ENCODE results near the gene DHX9.
A peak's percentile ranks its signal among the peaks of the same experiment; 100 is the strongest.

DHX9 gene

DNA sequence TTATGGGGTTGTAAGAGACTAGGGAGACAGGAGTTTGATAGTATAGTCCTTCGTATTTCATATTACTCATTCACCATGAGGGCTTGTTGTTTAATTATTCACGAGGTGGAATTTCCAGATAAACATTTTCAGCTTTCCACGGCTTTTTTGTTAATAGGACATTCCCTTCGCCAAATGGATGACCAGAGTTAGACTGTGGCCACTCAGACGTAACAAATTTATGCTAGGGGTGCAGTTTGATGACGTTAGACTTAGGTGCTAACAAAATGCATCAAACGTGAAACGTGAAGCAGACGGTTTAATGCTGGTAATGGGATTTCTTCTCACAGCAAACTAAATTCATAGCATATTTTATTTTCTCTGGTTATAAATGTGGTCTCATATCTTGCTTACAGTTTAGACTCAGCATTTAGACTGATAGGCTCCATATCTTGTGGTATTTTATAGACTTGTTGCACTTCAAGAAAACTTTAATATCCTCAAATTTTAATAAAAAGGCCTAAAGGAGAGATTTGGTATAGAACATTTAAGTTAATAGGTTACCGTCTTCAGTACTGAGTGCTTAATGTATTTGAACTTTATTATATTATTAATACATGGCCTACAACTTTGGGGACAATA, 2.3 kb downstream of the DHX9 start:
- peak; percentile 52 for DNase-seq (ENCODE audit: low read depth)

DNA sequence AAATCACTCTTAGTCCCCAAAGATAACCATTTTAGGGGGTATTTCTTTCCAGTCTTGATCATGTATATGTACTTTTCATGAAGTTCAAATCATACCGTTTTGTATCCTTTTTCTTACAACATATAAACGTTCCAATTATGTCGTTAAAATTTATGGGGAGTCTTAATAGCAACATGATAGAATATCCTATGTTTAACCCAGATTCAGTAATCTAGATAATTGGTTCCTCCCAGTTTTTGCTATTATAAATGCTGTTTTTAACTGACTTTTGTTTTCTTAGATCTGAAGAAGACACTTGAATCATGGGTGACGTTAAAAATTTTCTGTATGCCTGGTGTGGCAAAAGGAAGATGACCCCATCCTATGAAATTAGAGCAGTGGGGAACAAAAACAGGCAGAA, 3.1 kb downstream of the DHX9 start:
- no peak for DNase-seq (ENCODE audit: low read depth)

DNA sequence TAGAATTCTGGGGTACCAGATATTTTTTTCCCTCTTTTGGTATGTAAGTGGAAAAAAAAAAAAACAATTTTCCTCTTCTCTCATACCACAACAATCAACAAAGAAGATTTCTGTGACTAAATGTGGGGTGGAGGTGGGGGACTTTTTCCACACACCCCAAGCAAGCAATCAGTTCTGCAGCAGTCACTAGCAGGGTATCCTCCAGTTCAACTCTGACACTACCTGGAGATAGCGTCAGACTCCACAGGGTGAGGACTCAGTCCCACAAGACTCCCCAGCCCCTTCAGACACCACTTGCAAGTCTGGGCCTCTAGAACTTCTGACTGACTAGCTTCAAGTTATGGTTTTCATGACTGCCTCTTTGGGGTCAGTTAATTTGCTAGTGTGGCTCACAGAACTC, 6.2 kb downstream of the DHX9 start:
- no peak for DNase-seq (ENCODE audit: low read depth)

DNA sequence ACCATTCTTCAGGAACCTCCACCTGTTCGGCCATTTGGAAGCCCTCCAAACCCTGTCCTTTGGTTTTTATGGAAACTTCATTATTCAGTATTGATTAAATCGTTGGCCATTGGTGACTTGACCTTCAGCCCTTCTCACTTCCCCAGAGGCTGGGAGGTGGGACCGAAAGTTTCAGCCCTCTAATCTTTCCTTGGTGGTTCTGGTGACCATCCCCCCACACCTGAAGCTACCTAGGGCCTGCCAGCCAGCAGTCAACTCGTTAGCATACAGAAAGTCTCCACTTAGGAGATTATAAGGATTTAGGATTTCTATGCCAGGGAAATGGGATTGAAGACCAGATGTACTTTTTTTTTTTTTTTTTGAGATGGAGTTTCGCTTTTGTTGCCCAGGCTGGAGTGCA, 6.7 kb downstream of the DHX9 start:
- no peak for DNase-seq (ENCODE audit: low read depth)

- no peak for DNase-seq (ENCODE audit: low read depth)
These were observed 8.0 kb downstream of the DHX9 start for GRCh38 chr1:182847105-182847504.

DNA sequence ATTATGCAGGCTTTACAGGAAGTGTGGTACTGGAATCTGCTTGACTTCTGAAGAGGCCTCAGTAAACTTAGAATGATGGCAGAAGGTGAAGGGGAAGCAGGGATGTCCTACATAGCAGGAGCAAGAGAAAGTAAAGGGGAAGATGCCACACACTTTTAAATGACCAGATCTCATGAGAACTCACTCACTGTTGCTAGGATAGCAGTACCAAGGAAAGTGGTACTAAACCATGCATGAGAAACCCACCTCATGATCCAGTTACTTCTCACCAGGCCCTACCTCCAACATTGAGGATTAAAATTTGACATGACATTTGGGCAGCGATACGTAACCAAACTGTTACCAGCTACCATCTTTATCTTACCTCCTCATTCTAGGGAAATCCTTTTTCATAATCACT, 9.6 kb downstream of the DHX9 start:
- DNase-seq (ENCODE audit: low read depth), result no peak

- no peak for DNase-seq (ENCODE audit: low read depth)
These were observed 11.2 kb downstream of the DHX9 start for GRCh38 chr1:182850319-182850718.

GRCh38 chr1:182851825-182852224, 12.7 kb downstream of the DHX9 start:
- DNase-seq (ENCODE audit: low read depth), result no peak

DNA sequence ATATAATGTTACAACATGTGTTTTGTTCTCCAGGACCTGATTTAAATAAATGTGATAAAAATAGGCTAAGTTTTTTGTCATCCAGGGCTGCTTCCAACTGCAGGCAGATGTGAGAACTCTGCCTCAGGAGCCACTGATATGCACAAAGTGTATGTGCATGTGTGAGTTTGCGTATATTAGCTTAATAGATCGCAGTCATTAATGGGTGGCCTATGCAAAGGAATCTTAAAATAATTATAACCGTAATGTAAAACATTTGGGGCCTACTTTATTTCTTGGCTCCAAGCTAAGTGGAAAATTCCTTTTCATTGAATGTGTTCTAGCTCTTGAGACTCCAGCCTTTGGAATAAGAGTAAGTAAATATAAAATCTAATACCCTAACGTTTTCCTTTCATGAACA, 16.8 kb downstream of the DHX9 start:
- DNase-seq (ENCODE audit: low read depth), result no peak

- DNase-seq (ENCODE audit: low read depth), result no peak
These were observed 18.1 kb downstream of the DHX9 start for GRCh38 chr1:182857212-182857611.

- DNase-seq (ENCODE audit: low read depth), result no peak
These were observed 21.5 kb downstream of the DHX9 start for GRCh38 chr1:182860658-182861057.

- no peak for DNase-seq (ENCODE audit: low read depth)
These were observed 22.8 kb downstream of the DHX9 start for GRCh38 chr1:182861994-182862393.

- no peak for DNase-seq (ENCODE audit: low read depth)
These were observed 23.7 kb downstream of the DHX9 start for GRCh38 chr1:182862827-182863226.

GRCh38 chr1:182863940-182864339, 24.8 kb downstream of the DHX9 start:
- DNase-seq (ENCODE audit: low read depth), result no peak

DNA sequence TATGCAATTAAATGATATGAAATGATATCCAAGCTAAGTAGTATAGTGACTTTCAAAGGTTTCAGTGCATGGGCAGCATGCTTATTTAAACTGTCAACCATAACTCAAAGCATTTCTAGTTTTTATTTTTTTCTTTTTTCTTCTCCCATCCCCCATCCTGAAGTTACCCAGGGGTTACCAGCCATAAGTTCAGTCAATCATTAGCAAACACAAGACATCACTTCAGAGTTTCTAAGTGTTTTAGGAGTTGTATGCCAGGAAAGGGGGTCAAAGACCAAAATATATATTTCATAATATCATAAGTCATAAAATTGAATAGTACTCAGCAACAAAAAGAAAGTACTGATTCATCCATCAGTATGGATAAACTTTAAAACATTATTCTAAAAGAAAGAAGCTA, 28.7 kb downstream of the DHX9 start:
- no peak for DNase-seq (ENCODE audit: low read depth)

- DNase-seq (ENCODE audit: low read depth), result no peak
These were observed 30.1 kb downstream of the DHX9 start for GRCh38 chr1:182869241-182869666.

GRCh38 chr1:182872881-182873280, 33.7 kb downstream of the DHX9 start:
- no peak for DNase-seq (ENCODE audit: low read depth)

DNA sequence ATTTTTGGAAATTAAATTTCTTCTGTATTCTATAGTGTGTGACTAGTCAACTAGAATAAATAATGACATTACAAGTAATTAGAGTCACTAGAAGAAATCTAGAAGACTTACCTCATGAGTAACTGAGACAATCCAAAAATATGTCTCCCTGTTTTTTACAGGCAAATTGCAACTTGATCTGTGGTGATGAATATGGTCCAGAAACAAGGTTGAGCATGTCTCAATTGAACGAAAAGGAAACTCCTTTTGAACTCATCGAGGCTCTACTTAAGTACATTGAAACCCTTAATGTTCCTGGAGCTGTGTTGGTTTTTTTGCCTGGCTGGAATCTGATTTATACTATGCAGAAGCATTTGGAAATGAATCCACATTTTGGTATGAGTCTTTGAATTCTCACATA, 36.7 kb downstream of the DHX9 start:
- DNase-seq (ENCODE audit: low read depth), result no peak

- DNase-seq (ENCODE audit: low read depth), result no peak
These were observed 38.2 kb downstream of the DHX9 start for GRCh38 chr1:182877331-182877730.

DNA sequence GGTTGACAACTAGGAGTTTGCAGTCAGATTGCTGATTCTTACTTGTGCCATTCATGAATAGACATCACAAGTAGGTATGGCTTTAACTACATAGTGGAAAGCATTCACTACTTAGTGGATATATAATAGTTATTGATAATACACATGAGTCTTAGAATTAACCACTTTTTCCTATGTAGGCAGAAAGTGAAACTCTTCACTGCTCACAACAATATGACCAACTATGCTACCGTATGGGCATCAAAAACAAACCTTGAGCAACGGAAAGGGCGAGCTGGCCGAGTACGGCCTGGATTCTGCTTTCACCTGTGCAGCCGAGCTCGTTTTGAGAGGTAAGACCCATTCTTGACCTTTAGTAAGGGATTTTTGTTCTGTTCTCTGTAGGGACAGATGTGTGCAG, 38.7 kb downstream of the DHX9 start:
- no peak for DNase-seq (ENCODE audit: low read depth)

GRCh38 chr1:182884872-182885271, 45.7 kb downstream of the DHX9 start:
- DNase-seq (ENCODE audit: low read depth), result no peak

GRCh38 chr1:182885591-182885990, 46.4 kb downstream of the DHX9 start:
- DNase-seq (ENCODE audit: low read depth), result no peak

GRCh38 chr1:182886985-182887384, 47.8 kb downstream of the DHX9 start:
- no peak for DNase-seq (ENCODE audit: low read depth)

GRCh38 chr1:182888736-182889531, 49.8 kb downstream of the DHX9 start:
- DNase-seq (ENCODE audit: low read depth), result peak; percentile 18

Measured in ELR (cell line).